Left ventricle myocardium superior (tissue), 1 donor: ENCODE results near the gene GFOD2. TPM values are rescaled to one million over a fixed set of nuclear protein-coding genes. Genes with fewer than 3 reads are reported as not detected.

ENCODE experiments used
- ATAC-seq: fragments of 200-7000 bp; cut with Tn5 transposase; one replicate; pipeline ENCODE4 v1.9.1; 2020; ENCODE audit warnings: mild to moderate bottlenecking, moderate library complexity
- DNase-seq: peaks from one replicate; pipeline ENCODE4 v3.0.0-alpha.2; 2020
- intact Hi-C: fragments of 100-400 bp; cut with micrococcal nuclease; formaldehyde crosslinking; loops from one replicate; pipeline ENCODE4 v1.11.0; 2022
- total RNA-seq: library from RNA; stranded (reverse); fragmentation: NEBNext Ultra II Directional; extraction: Animal tissue kit (Norgen Biotek cat#: 25700); gene quantifications from one replicate; pipeline ENCODE4 v1.2.1, GENCODE V29; 2021
- donor health status: DM: no; HTN: yes; CAD: no; lungs with severe emphysema.

The GFOD2 gene
- total RNA-seq, 1 donor from 2014 or later: 8.1 TPM

DNA sequence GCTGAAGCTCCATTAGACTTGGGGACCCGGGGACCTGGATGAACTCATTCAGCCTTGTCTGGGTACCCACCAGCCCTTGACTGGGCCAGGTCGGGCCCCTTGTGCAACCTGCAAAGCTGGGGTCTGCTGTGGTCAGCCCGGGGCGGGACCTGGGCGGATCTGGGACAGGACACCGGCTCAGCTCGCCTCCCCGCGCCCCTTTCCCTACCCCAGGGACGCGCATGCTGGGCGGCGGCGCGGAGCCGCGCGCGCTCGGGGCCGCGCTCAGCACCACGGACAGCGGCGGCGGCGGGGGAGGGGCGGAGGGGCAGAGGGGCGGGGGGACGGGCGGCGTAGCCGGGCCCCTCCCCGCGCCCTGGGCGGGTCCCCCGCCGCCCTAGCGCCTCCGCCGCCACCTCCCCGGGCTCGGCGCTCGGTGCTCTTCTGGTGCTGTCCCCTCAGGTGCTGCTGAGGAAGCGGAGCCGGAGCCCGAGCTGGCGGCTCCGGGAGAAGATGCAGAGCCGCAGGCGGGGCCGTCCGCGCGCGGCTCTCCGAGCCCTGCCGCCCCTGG, 66.5 kb downstream of the GFOD2 start:
- no peak for DNase-seq
- intact Hi-C loops: no loop called here
- ATAC-seq: peak; percentile 26

DNA sequence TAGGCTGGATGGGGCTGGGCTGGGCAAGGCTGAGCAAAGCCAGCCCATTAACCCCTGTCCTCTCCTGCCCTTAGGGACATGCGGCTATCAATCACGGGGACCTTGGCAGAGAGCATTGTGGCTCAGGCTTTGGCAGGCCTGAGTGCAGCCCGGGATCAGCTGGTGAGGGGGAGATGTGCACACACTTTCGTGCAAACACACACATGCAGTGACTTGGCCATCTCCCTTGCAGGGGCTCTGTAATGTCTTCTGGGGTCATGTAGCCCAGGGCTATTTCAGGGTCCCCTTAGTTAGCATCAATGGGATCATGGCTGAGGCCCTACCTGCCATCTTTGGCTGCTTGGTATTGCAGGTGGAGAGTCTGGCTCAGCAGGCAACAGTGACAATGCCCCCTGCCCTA, 67.3 kb downstream of the GFOD2 start:
- intact Hi-C loops: no loop called here
- ATAC-seq (no peak), DNase-seq (no peak)

DNA sequence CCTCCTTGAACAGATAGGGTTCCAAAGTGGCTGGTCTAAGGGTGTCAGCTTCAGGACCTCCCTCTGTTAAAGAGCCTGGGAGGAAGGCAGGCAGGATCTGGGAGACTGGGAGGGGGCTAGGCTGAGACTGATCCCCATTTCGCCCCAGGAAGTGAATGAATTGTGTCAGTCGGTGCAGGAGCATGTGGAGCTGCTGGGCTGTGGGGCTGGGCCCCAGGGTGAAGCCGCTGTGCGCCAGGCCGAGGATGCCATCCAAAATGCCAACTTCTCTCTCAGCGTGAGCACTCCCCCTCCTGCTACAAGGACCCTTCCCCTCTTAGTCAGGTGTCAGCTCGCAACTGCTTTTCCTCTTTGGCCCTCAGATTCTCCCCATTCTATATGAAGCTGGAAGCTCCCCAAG, 68.1 kb downstream of the GFOD2 start:
- no peak for ATAC-seq
- intact Hi-C loops: no loop called here

DNA sequence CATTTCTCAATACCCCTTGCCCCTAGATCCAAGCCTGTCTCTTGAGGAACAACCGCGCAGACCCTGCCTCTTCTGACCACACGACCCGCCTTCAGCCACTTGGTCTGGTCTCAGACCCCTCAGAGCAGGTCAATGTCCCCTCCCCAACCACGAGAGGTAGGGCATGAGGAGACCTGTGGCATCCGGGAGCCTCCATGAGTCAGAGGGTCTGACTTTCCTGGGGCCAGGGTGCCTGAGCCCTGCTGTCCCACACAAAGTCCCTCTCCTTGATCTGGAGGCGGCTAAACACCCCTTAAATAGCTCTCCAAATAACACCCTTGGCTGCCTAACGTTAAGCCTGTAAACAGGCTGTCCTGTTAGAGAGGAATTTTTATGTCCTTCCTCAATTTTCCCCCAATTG, 69.1 kb downstream of the GFOD2 start:
- intact Hi-C loops: no loop called here
- DNase-seq (no peak), ATAC-seq (no peak)

More for the DNA sequence above, 68.1 kb downstream of the GFOD2 start:
- DNase-seq: no peak

DNA sequence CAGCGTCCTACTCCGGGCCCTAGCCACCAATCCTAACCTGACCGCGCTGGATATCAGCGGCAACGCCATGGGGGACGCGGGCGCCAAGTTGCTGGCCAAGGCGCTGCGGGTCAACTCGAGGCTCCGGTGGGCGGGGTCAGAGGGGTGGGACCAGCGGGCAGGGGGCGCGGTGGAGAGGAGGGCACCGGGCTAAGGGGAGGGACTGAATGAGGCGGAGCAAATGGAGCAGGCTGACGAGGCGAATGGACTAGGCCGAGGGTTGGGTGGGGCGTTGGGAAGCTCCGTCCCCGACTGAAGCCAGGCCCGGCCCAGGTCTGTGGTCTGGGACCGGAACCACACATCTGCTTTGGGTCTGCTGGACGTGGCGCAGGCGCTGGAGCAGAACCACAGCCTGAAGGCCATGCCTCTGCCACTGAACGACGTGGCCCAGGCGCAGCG, 69.6 kb downstream of the GFOD2 start:
- ATAC-seq (peak; percentile 50), DNase-seq (peak; percentile 53)
- intact Hi-C loops: no loop called here

DNA sequence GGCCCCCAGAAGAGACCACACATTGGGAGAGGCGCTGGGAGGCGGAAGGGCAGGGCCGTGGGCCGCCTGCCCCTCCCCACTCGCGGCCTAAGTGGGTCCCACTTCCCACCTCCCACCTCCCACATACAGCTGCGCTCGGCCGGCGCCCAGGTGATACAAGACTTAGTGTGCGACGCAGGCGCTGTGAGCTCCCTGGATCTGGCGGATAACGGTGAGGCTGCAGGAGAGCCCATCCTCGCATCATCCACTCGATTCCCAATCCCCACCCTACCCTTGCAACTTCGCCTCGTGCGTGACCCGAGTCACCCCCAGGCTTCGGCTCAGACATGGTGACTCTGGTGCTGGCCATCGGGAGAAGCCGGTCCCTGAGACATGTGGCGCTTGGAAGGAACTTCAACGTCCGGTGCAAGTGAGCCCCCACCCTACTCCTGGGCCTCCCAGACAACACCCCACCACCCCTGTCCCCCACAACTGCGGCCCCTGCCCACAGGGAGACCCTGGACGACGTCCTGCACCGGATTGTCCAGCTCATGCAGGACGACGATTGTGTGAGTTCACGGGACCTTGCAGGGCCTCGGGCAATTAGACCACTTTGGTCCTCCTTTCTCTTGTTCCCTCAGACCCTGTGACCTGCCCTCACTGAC, 70.2 kb downstream of the GFOD2 start:
- no peak for ATAC-seq
- DNase-seq: no peak

DNA sequence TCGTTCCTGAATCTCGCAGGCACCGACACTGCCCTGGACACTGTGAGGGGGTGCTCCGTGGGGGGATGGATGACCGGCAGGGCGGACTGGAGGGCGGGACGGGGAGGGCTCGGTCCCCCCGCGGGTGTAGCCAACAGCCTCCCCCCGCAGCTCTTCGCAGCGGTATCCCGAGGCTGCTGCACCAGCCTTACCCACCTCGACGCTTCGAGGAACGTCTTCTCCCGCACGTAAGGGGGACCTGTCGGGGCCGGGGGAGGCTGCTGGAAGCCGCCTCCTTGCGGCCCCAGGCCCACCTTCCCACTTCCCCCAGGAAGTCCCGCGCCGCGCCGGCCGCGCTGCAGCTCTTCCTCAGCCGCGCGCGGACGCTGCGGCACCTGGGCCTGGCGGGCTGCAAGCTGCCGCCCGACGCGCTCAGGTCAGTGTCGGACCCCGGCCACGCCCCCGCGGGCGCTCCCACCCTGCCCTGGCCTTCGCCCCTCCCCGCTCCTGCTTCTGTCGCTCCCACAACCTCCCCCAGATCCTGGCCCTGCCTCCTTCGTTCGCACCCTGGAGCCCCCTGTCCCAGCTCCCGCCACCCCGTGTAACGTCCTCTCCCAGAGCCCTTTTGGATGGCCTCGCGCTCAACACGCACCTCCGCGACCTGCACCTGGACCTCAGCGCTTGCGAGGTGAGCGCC, 70.9 kb downstream of the GFOD2 start:
- intact Hi-C loops: no loop called here
- ATAC-seq (no peak), DNase-seq (no peak)

More for the DNA sequence above, 70.2 kb downstream of the GFOD2 start:
- intact Hi-C loops: no loop called here

DNA sequence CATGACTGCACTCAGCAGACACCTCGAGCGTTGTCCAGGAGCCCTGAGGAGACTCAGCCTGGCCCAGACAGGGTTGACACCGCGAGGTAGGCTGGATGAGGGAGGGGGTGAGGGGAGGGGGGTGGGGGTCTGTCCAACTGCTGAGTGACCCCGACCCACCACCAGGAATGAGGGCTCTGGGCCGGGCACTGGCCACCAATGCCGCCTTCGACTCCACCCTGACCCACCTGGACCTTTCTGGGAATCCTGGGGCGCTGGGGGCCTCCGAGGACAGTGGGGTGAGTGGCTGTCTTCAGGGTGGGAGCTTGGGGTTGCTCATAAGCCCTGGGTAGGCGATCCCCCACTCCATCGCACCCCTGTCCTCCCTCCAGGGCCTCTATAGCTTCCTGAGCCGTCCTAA, 71.4 kb downstream of the GFOD2 start:
- intact Hi-C loops: no loop called here
- no peak for ATAC-seq
- DNase-seq: no peak

DNA sequence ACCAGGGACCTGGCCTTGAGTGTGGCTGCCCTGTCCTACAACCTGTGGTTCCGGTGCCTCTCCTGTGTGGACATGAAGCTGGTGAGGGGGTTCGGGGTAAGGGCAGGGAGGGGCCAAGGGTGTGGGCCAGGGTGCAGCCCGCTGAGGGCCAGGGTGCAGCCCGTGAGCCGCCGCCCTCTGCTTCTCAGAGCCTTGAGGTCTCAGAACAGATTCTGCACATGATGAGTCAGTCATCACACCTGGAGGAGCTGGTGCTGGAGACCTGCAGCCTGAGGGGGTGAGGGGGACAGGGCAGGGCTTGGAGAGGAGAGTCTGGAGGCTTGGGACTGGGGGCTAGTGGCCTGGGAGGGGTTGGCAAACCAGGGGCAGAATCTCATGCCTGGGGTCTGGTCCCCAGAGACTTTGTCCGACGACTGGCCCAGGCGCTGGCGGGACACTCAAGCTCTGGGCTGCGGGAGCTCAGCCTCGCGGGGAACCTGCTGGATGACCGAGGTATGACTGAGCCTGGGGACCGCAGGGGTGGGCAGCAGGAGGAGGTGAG, 71.9 kb downstream of the GFOD2 start:
- intact Hi-C loops: no loop called here
- DNase-seq: no peak
- ATAC-seq: no peak

DNA sequence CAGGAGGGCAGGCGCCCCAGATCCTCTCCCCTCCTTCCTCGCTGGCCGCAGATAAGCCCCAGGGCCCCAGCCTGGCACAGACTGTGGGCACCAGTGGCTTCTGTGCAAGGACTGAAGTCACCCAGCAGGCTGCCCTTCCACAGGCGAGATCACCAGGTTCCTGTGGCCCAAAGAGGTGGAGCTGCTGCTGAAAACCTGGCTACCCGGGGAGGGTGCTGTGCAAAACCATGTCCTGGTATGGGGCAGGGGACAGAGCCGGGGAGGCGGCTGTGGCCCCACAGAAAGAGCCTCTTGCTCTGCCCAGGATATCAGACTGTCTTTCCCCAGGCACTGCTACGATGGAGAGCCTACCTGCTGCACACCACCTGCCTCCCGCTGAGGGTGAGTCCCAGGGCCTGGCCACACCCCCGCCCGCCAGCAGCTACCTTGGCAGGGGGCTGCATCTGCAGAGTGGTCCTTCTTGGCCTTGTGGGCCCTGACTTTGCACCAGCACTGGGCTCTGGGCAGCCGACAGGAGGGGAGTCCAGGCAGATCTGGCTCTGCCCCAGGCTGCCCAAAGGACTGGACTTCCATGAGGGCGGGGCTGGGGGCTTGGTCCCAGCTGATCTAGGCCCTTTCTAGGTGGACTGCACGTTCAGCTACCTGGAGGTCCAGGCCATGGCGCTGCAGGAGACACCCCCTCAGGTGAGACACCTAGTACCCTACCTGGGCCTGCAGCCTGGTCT, 73.6 kb downstream of the GFOD2 start:
- no peak for DNase-seq
- intact Hi-C loops: no loop called here
- ATAC-seq: no peak

DNA sequence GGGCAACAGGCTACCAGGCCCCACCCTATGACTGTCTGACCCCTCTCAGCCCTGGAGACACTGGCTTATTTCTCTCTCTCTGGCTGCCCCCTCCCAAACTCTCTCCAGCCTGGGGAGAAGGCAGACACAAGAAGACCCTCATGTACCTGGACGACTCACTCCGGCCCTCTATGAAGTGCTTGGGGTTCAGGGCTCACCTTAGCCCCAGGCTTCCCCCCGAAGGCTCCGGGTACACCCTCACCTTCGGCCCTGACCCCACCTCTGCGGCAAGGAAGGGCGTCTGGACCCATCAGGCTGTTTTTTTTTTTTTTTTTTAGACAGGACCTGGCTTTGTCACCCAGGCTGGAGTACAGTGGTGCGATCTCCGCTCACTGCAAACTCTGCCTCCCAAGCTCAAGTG, 75.1 kb downstream of the GFOD2 start:
- DNase-seq (no peak), ATAC-seq (no peak)
- intact Hi-C loops: no loop called here

DNA sequence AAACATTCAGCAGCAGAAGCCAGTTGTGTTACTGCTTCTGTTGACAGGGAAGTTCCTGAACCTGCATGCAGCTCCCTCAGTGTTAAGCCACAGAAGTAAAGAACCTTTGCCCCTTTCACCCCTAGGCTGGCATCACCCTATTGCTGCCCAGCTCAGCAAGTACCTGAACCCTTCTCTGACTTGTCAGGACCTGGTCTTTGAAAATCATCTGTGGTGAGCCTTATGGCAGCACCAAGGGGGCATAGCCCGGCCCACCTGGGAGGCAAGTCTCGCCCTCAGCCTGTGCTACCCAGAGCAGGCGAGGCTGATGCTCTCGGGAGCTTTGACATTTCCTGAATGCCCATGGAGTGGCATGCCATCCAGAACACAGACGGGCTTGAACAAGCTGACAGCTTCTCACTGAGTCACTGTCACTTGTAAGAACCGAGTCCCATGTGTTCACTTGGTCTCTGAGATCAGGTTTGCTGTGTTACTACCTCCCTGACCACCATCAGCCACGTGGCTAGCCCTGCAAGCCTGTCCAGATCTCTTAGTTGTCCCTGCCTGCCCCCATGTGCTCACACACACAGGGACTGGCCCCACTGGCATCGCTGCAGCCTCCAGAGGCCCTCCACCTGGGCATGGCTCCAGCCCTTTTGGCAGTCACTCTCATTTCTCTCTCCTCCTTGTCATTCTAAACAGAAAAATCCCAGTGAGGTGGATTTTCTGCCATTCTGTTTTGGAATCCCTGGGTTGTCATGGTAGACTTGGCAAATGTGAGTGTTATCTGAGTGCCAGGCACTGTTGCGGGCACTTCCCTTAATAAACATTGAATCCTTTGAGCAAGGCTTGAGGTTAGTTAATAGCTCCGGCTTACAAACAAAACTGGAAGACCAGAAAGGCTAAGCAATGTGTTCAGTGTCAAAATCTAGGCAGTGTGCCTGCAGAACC, 77.1 kb downstream of the GFOD2 start:
- peak; percentile 93 for ATAC-seq
- intact Hi-C loops: no loop called here
- peak; percentile 85 for DNase-seq

DNA sequence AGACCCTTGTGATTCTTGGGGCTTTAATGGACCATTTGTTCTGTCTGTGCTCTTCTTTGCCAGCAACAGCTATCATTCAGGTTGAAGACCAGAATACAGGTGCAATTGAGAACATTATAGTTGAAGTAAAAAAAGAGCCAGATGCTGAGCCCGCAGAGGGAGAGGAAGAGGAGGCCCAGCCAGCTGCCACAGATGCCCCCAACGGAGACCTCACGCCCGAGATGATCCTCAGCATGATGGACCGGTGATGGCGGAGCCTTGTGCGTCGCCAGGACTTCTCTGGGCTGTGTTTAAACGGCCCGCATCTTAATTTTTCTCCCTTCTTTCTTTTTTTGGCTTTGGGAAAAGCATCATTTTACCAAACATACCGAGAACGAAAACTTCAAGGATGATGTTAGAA, 81.5 kb downstream of the GFOD2 start:
- ATAC-seq (no peak), DNase-seq (no peak)
- intact Hi-C loops: no loop called here

DNA sequence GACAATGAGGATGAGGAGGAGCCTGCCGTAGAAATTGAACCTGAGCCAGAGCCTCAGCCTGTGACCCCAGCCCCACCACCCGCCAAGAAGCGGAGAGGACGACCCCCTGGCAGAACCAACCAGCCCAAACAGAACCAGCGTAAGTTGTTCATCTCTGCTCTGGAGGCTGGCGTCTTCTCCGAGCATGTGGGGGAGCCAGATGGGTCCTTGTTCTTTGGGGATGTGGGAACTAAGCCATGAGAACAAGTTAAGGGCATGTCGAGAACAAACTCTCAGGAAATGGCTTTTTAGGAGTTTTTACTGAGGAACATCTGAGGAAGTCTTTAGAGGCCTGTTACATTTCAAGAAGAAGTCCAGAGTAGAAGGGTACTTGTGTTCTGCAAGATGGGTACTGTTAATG, 82.4 kb downstream of the GFOD2 start:
- ATAC-seq (no peak), DNase-seq (no peak)
- intact Hi-C loops: no loop called here

DNA sequence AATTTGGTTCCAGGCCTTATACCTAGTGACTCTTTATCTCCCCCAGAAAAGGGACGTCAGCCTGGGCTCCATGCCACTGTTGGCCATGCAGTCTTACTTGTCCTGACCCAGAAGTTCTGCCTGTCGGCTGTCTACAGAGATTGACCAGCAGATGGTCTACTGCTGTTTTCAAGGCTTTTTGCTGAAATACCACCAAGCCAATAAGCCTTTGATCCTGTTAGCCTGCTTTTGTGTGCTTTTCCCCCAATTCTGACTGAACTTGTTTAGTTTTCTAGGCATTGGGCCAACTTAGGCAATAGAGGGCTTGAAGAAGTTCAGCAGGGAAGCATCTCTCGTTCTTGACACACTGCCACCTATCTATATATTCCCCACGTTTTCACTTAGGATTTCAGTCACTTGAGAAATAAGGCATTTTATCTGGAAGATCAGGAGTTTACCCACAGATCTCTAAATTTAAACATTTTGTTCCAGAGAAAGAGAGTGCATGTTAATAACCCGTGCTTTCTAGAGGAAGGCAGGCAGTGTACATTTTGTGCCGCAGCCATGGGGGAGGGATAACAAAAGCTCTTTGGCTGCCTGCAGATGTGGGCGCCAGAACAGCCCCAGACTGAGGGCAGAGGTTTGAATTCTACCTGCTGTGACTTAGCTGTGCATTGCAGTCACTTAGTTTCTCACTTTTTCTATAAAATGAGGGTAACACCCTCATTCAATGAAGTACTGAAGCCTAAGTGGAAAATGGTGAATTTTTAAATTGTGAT, 86.5 kb downstream of the GFOD2 start:
- intact Hi-C loops: no loop called here
- ATAC-seq: peak; percentile 89
- DNase-seq: peak; percentile 75

DNA sequence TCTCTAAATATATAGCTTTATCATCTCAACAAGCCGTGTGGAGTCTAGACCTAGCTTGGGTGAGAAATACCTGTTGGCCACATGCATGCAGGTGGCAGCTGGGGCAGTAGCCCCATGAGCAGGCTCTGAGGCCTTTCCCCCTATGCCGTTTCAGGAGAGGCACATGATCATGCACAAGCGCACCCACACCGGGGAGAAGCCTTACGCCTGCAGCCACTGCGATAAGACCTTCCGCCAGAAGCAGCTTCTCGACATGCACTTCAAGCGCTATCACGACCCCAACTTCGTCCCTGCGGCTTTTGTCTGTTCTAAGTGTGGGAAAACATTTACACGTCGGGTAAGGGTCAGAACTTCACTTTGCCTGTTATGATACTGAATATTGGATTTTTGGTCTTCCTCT, 90.9 kb downstream of the GFOD2 start:
- ATAC-seq (no peak), DNase-seq (no peak)
- intact Hi-C loops: no loop called here
